Caco-2 (cell line): ENCODE measurements around the gene ULK2. TPM values are rescaled to one million over a fixed set of nuclear protein-coding genes. Genes with fewer than 3 reads are reported as not detected.

ENCODE experiments used
- BruUV-seq: library from RNA; stranded (reverse); fragments of 400-500 nt; replicated peaks from 2 replicates; lab custom pipeline; 2021; lab: Mats Ljungman, UMichigan
- CTCF ChIA-PET: fragments of 300-600 bp; sonication (Branson Sonifier 250); formaldehyde crosslinking; loops from one replicate; lab custom pipeline; 2022; ENCODE audit warnings: antibody characterized with exemption; lab: Charles Lee
- POLR2A ChIA-PET: fragments of 300-600 bp; sonication (Branson Sonifier 250); formaldehyde crosslinking; loops from one replicate; lab custom pipeline; 2022; ENCODE audit warnings: antibody characterized with exemption; lab: Charles Lee
- DNase-seq, 2 experiments: peaks; one replicate each; pipeline versions ENCODE4 v3.0.0 to v3.0.0-alpha.2; 2020 to 2022
- H3K27me3 ChIP-seq: replicated peaks from 2 replicates; pipeline ENCODE4 v1.6.0; 2011; ENCODE audit warnings: low read length; ENCODE audit not compliant: control insufficient read depth, insufficient read depth
- H3K36me3 ChIP-seq: 2 replicates; pipeline ENCODE4 v1.5.1; 2011; ENCODE audit warnings: low read length; ENCODE audit not compliant: control insufficient read depth, insufficient read depth
- H3K4me1 ChIP-seq: fragments of 250-450 bp; sonication (Bioruptor Pico); 2 replicates; pipeline ENCODE4 v1.5.1; 2020; ENCODE audit warnings: mild to moderate bottlenecking
- H3K4me3 ChIP-seq: 2 replicates; pipeline ENCODE4 v1.5.1; 2011; ENCODE audit warnings: low read depth, mild to moderate bottlenecking, control low read depth, low read length
- H3K9me3 ChIP-seq: fragments of 250-450 bp; sonication (Bioruptor Pico); 2 replicates; pipeline ENCODE4 v1.5.1; 2020; ENCODE audit warnings: mild to moderate bottlenecking, moderate library complexity
- H3K27ac Mint-ChIP-seq: one replicate; pipeline ENCODE4 v1.8.0; 2022; ENCODE audit warnings: mixed read lengths; ENCODE audit not compliant: unreplicated experiment
- H3K27me3 Mint-ChIP-seq: one replicate; pipeline ENCODE4 v1.8.0; 2022; ENCODE audit warnings: mixed read lengths; ENCODE audit not compliant: insufficient read depth, unreplicated experiment
- H3K36me3 Mint-ChIP-seq: one replicate; pipeline ENCODE4 v1.8.0; 2022; ENCODE audit warnings: mild to moderate bottlenecking, mixed read lengths; ENCODE audit not compliant: insufficient read depth, unreplicated experiment
- H3K4me1 Mint-ChIP-seq: one replicate; pipeline ENCODE4 v1.8.0; 2022; ENCODE audit warnings: low read depth, mixed read lengths; ENCODE audit not compliant: unreplicated experiment
- H3K4me3 Mint-ChIP-seq: one replicate; pipeline ENCODE4 v1.8.0; 2022; ENCODE audit warnings: mild to moderate bottlenecking, moderate library complexity, mixed read lengths; ENCODE audit not compliant: unreplicated experiment
- H3K9me3 Mint-ChIP-seq: one replicate; pipeline ENCODE4 v1.8.0; 2022; ENCODE audit warnings: mixed read lengths; ENCODE audit not compliant: unreplicated experiment
- CTCF ChIP-seq, 2 experiments: fragments of 200-600 bp in 1 of 2; IDR thresholded peaks; 1 replicate in 1 of 2; 2 replicates in 1 of 2; pipeline versions ENCODE4 v1.5.1 to v1.8.0; 2011 to 2022; ENCODE audit warnings: antibody characterized with exemption in 1 of 2, control low read depth in 1 of 2, inconsistent platforms in 1 of 2, low read depth in 1 of 2, low read length in 1 of 2, mild to moderate bottlenecking in 1 of 2, moderate library complexity in 1 of 2; ENCODE audit not compliant: insufficient read depth in 1 of 2, severe bottlenecking in 1 of 2, unreplicated experiment in 1 of 2
- intact Hi-C: fragments of 100-400 bp; cut with micrococcal nuclease; formaldehyde crosslinking; loops from one replicate; pipeline ENCODE4 v1.10.0; 2022; ENCODE audit not compliant: unreplicated experiment
- total RNA-seq: library from RNA; stranded (reverse); gene quantifications from 2 replicates; pipeline ENCODE4 v1.2.3, GENCODE V29; 2022

The ULK2 gene
- total RNA-seq, 1 experiment from 2014 or later = 9.2 TPM

GRCh38 chr17:19877364-19877945, 9.7 kb upstream of the ULK2 start:
- Histone ChIP-seq H3K4me3 (no peak overlapping the region), H3K4me1 (no peaks in the 10 kb centered on the region), H3K9me3 (no peaks in the 10 kb centered on the region), H3K36me3 (no peaks in the 10 kb centered on the region), H3K27me3 (no peaks in the 10 kb centered on the region; the same call in none of the 2 replicates)
- TF ChIP-seq CTCF (IDR thresholded peaks at IDR 0.05; ENCODE audit: insufficient read depth in 1 of 2, low read depth in 1 of 2, low read length in 1 of 2, severe bottlenecking in 1 of 2, unreplicated experiment in 1 of 2) = no peak
- ChIA-PET CTCF (no interaction called here), POLR2A (no interaction called here)
- H3K4me1 Mint-ChIP-seq = peaks cover 5% of the 10 kb centered on the region
- H3K4me3 Mint-ChIP-seq = no peak overlapping the region
- H3K27ac Mint-ChIP-seq = no peak overlapping the region
- no peaks in the 10 kb centered on the region for H3K36me3 Mint-ChIP-seq
- DNase-seq = no peak
- H3K9me3 Mint-ChIP-seq = no peaks in the 10 kb centered on the region
- BruUV-seq = no TSS peak
- peaks cover 6% of the 10 kb centered on the region for H3K27me3 Mint-ChIP-seq
- intact Hi-C loops = no loop called here

DNA sequence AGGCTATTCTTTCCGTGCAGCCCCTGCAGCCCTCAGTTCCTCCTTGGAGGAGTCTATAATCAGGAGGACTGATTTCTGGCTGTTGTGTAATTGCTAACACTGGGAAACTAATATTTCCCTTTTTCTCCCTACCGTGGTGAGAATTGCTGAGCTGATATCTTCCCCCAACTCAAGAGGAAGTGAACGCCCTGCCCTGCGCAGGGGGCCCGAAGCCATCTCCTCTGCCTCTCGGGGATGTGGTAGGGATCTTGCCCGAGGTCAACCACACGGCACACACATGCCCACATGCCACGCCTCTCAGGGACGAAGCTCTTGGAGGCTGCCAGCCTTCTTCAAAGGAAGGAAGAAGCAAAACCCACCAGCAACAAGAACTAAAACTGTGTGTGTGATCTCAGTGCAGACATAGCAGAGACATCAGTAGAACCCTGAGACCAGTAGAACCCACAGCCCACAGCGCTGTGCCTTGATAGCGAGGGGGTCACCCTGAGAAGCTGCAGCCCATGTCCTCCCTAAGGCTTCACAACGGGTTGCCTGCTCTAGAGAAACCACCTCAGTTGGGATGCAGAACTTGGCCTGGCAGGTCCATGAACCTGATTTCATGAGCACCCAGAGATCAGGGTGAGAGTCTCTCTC, 8.9 kb upstream of the ULK2 start:
- CTCF ChIA-PET = no interaction called here
- peaks cover 5% of the 10 kb centered on the region for H3K4me1 Mint-ChIP-seq
- H3K36me3 Mint-ChIP-seq = no peaks in the 10 kb centered on the region
- no peak overlapping the region for H3K4me3 Mint-ChIP-seq
- no peaks in the 10 kb centered on the region for H3K9me3 Mint-ChIP-seq
- no peak for DNase-seq
- no peak overlapping the region for H3K27ac Mint-ChIP-seq
- H3K27me3 Mint-ChIP-seq = peaks cover 6% of the 10 kb centered on the region
- POLR2A ChIA-PET = no interaction called here
- BruUV-seq = no TSS peak
- Histone ChIP-seq H3K27me3 (no peaks in the 10 kb centered on the region; the same call in none of the 2 replicates), H3K9me3 (no peaks in the 10 kb centered on the region), H3K4me3 (no peak overlapping the region), H3K36me3 (no peaks in the 10 kb centered on the region), H3K4me1 (no peaks in the 10 kb centered on the region)
- no peak for TF ChIP-seq CTCF (IDR thresholded peaks at IDR 0.05; ENCODE audit: insufficient read depth in 1 of 2, low read depth in 1 of 2, low read length in 1 of 2, severe bottlenecking in 1 of 2, unreplicated experiment in 1 of 2)
- intact Hi-C loops = no loop called here

DNA sequence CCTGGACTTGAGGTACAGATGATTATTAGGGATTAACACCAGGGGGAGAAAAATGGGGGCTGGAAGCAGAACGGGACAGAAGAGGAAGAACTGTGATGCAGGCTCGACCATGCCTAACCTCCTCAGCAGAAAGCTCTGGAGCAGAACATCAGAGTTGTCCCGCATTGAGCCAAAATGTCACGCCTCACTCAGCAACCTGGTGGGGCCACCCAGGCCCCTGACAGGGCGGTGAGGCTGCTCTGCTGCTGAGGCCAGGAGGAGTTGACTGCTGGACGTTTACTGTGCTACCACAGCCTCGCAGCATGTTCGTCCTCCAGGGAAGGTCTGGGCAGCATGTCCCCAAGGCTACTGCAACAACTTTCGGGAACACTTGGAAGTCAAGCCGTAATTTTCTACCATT, 6.5 kb upstream of the ULK2 start:
- H3K36me3 Mint-ChIP-seq = no peaks in the 10 kb centered on the region
- H3K27me3 ChIP-seq = no peaks in the 10 kb centered on the region; the same call in none of the 2 replicates
- CTCF ChIA-PET = no interaction called here
- H3K4me3 ChIP-seq = no peak overlapping the region
- H3K4me3 Mint-ChIP-seq = no peak overlapping the region
- no peak for DNase-seq
- intact Hi-C loops = no loop called here
- no peaks in the 10 kb centered on the region for H3K9me3 Mint-ChIP-seq
- H3K27ac Mint-ChIP-seq = no peak overlapping the region
- no peaks in the 10 kb centered on the region for H3K9me3 ChIP-seq
- no peaks in the 10 kb centered on the region for H3K4me1 ChIP-seq
- H3K36me3 ChIP-seq = no peaks in the 10 kb centered on the region
- POLR2A ChIA-PET = no interaction called here
- no TSS peak for BruUV-seq
- peaks cover 6% of the 10 kb centered on the region for H3K27me3 Mint-ChIP-seq
- no peak for TF ChIP-seq CTCF (IDR thresholded peaks at IDR 0.05; ENCODE audit: insufficient read depth in 1 of 2, low read depth in 1 of 2, low read length in 1 of 2, severe bottlenecking in 1 of 2, unreplicated experiment in 1 of 2)
- peaks cover 5% of the 10 kb centered on the region for H3K4me1 Mint-ChIP-seq
